Skeletal muscle cell (primary cell): Measurements from ENCODE around the gene EVC2.
A peak's percentile ranks its signal among the peaks of the same experiment; 100 is the strongest.
"Not testable (repeated sequence)": the region's sequence is repeated elsewhere in the genome, so short reads cannot be mapped to it uniquely, and the experiment has no call there.

Source experiments
- DNase-seq: peaks from one replicate; pipeline ENCODE4 v3.0.0-alpha.2; 2010; ENCODE audit warnings: low read depth
- H3K4me3 ChIP-seq: 2 replicates; pipeline ENCODE4 v1.5.1; 2011; ENCODE audit warnings: low read depth, mild to moderate bottlenecking, control low read depth, low read length, moderate library complexity

Gene EVC2

DNA sequence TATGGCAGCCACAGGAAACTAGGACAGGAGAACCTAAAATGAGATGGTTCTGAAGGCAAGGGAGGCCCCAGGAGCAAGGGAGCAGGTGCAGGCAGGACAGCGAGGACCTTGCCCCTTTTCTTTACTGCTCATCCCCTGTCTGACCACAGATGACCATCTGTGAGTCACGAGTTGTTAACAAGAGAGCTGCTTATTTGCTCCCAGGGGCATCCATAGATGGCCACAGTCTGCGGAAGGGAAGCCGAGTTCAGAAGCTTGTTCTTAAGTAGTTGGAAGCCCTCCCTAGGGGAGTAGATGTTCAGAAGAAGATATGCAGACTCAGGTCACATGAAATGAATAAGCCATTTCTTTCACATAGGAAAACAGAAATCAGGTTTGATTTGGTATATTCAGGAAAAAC, 69.4 kb downstream of the EVC2 start:
- H3K4me3 ChIP-seq = no peak overlapping the region
- DNase-seq = peak; percentile 31

DNA sequence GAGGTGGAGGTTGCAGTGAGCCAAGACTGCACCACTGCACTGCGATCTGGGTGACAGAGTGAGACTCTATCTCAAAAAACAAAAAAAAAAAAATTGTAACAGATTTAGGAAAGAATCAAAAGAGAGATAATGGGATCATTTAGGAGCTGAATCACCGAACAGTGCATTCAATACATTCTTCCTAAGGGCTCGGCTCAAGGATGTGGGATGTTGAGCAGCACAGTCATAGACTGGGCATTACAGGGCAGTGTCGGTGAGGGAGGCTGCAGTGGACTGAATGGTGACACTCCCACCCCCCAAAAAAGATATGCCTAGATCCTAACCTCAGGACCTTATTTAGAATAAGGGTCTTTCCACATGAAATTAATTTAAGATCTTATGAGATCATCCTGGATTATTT, 70.0 kb downstream of the EVC2 start:
- no peak for DNase-seq
- no peak overlapping the region for H3K4me3 ChIP-seq

GRCh38 chr4:5636766-5637670, 71.3 kb downstream of the EVC2 start:
- H3K4me3 ChIP-seq = no peak overlapping the region
- DNase-seq = no peak

DNA sequence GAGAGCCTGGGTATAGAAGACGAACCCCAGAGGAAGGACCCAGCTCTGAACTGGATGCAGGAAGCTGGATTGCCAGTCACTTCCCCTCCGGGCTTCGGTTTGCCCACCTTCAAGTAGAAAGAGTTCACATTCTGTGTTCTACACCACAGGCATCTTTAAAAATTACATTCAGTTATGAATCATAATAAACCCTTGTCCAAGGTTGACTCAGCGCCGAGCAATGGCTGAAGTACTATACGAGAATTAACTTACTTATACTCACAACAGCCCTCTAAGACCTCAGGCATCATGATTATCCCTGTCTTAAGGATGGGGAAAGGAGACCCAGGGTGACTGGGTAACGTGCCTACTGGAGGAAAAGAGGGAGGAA, 72.5 kb downstream of the EVC2 start:
- no peak for DNase-seq
- no peak overlapping the region for H3K4me3 ChIP-seq

DNA sequence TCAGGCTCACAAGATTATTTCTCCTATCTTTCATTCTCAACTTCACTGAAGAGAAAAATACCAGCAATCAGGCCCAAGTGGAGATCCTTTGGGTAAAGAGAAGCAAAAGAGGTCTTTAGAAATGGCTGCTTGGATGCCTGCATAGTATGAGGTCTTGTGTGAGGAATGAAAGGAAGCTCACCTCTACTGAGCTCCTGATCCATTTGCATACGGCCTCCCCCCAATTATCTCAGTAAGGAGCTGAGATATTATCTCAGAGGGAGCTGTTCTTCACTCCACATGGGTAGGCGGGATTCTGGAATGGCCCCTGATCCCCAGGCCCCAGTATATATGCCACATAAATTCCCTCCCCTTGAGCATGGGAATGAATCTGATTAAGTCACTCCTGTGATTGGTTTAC, 75.8 kb downstream of the EVC2 start:
- H3K4me3 ChIP-seq = no peak overlapping the region
- DNase-seq = no peak

DNA sequence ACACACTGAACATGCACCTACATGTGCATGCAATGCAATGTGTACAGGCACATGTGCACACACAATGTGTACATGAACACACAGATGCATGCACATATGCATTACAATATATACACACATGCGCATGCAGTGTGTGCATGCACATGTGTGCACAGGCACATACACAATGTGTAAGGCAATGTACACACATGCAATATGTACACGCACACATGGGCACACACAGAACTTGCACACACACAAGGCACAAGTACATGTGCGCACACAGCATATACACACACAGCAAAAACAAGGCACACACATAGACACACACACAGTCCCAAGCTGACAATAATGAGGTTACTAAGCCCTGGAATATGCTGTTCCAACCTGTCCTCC, 76.3 kb downstream of the EVC2 start:
- DNase-seq = no peak
- H3K4me3 ChIP-seq = no peak overlapping the region

DNA sequence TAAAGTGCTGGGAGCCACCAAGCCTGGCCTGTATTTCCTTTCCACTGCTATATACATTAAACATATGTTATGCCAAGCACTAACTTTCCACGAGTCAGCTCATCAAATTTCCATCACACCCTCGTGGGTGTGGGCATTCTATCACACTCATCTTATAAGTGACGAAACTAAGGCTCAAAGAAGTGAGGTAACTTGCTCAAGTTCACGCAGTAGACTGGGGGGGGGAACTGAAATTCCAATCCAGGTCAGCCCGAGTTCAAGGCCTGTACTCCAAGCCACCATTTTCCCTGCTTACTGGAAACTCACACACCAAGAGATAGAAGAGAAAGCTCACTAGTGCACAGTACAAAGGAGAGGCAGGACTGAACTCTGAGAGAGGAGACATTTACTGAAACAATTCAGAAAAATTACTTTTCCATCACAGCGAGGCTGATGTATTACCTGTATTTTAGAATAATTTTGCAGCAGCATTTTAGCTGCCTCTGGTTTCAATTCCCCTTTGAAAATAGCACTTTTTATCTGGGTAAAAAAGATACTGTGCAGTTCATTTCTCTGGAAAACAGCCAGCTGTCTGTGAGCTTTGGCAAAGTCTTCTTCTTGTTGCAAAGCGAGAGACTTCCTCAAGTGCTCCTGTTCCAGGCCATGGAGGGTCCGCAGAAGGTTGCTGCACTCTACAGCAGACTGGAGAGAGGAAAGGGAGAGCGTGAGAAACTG, 76.8 kb downstream of the EVC2 start:
- no peak for DNase-seq
- H3K4me3 ChIP-seq = no peak overlapping the region

GRCh38 chr4:5630762-5631161, 77.6 kb downstream of the EVC2 start:
- no peak for DNase-seq

DNA sequence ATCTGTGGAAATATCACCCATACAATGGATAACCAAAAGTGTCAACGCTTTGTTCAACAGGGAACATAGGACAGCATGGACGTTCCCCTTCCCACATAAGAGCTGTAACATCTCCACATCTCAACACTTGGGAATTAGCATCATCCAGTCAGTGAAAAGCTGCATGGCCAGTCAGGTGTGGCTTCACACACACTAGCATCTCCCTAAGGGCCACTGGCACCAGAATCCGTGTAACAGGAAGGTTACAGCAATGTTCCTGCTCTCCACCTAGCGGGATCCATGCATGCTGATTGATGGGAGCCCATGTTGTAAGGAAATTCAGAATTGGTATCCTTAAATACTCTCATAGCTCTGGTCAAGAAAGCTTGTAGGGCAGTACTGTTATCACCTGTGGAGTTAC, 78.8 kb downstream of the EVC2 start:
- DNase-seq = no peak
- no peak overlapping the region for H3K4me3 ChIP-seq

More at GRCh38 chr4:5630762-5631161, 77.6 kb downstream of the EVC2 start:
- H3K4me3 ChIP-seq = no peak overlapping the region

DNA sequence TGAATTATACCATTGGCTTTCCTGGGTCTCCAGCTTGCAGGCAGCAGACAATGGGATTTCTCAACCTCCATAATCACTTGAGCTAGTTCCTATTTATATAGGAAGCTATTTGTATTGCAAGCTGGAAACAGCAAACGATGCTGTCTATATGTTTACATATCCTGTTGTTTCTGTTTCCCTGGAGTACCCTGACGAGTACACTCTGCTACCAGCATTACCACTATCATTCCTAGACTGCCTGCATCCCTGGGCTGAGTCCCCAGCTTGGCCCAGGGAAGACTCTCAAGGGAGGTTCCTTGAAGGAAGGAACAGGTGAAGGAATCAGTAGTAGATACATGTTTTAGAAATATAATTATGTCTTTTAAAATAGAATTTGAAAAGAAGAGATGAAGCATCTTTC, 81.4 kb downstream of the EVC2 start:
- H3K4me3 ChIP-seq = no peak overlapping the region
- no peak for DNase-seq

- DNase-seq = no peak
- H3K4me3 ChIP-seq = no peak overlapping the region
Observed at GRCh38 chr4:5622596-5622995, 85.8 kb downstream of the EVC2 start.

DNA sequence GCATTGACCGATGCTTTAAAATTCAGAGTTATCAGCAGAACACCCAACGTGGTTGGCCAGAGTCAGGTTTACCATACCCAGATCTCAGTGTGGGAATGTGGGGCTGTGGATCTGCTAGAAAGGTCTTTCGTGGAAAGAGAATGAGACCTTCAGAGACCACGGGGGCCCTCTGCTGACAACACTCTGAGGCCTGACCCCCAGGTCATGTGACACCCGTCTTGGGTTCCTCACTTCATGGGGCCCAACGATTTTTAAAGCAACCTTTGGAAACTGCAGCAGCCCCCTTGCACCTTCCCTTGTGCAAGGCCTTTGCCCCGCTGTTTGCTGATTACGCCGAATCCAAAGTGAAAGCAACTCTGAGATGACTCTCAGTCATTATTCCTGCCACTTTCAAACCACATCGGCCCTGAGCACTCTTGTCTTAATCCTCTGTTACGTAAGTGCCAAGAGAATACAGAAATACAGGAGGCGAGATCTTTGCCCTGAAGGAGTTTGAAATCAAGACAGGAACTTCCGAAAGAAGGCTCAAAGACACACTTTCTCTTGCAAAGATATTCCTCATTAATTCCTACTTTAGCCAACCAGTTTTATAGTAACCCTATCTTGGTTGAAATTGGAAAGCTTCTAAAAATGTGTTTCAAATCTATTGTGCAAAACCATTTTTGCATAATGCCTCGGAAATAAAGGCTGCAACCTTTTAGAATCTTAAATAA, 88.3 kb downstream of the EVC2 start:
- no peak for DNase-seq
- H3K4me3 ChIP-seq = no peak overlapping the region

- no peak overlapping the region for H3K4me3 ChIP-seq
- DNase-seq = no peak
Observed at GRCh38 chr4:5618051-5618960, 90.1 kb downstream of the EVC2 start.

- no peak overlapping the region for H3K4me3 ChIP-seq
- no peak for DNase-seq
Observed at GRCh38 chr4:5616331-5616950, 91.9 kb downstream of the EVC2 start.

DNA sequence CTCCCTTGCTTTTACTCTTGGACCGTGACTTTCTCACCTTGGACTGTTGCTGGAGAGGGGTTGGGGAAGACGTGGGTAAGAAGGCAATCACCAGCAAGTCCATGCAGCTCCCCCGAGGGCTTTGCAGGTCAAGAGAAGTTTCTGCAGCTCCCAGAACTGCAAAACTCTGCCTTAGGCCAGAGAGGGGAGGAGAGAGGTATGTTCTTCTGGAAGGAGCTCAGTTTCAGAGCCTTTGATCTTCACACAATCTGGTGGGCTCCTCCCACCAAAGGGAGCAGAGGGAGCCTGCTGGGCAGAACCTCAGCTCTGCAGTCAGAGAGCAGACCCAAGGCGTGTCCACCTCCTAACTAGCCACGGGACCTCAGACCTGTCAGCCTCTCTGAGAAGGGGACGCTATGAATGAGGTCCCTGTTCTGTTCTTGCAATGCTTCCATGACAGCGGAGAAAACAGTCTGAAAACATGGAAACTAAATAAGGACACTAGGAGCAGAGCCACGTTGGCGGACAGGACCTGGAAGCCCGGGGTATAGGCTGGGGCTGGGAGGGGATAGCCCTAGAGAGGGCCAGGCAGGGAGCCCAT, 92.8 kb downstream of the EVC2 start:
- H3K4me3 ChIP-seq = no peak overlapping the region
- DNase-seq = no peak

GRCh38 chr4:5611750-5612149, 96.6 kb downstream of the EVC2 start:
- no peak for DNase-seq
- no peak overlapping the region for H3K4me3 ChIP-seq

DNA sequence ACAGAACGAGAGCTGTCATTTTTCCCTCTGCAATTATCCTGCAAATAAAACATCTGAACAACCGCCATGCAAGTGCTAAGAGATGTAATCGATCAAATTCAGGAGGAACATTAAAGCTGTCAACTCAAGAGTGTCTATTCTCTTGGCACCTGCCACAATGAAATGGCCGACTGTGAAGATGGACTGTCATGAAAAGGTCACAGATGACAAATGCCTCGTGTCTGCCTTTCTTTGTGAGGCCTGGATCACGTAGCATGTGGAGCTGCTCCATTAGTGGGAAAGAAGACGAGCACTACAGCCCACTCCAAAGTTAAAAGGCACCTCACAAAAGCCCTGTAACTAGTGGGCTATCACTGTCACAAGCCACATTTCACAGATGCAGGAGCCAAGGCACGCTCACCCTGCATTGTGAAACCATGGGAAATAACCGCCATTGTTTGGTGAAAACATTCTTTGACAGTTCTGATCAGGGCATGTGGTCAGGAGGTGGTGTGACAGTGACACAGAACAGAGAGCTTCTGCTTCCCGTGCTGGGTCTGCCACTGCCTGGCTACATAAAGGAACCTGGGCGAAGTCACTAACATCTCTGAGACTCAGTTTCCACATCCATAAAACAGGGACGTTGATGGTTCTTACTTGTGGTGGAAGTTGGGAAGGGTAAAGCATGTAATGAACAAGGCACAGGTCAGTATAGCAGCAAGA, 98.9 kb downstream of the EVC2 start:
- no peak overlapping the region for H3K4me3 ChIP-seq
- DNase-seq = no peak

GRCh38 chr4:5593828-5594227, 114.5 kb downstream of the EVC2 start:
- H3K4me3 ChIP-seq, DNase-seq: not testable (repeated sequence)
